BE2C (cell line): ENCODE data around the gene POU3F3.

Experiments
- DNase-seq: peaks from one replicate; pipeline ENCODE4 v3.0.0-alpha.2; 2020
- H3K27me3 ChIP-seq: fragments of 250-450 bp; sonication (Bioruptor Pico); 2 replicates; pipeline ENCODE4 v1.5.1; 2020; ENCODE audit warnings: mild to moderate bottlenecking
- H3K36me3 ChIP-seq: fragments of 250-450 bp; sonication (Bioruptor Pico); 2 replicates; pipeline ENCODE4 v1.5.1; 2020; ENCODE audit warnings: mild to moderate bottlenecking
- H3K4me1 ChIP-seq: fragments of 250-450 bp; sonication (Bioruptor Pico); 2 replicates; pipeline ENCODE4 v1.5.1; 2020
- H3K4me3 ChIP-seq: 2 replicates; pipeline ENCODE4 v1.5.1; 2011; ENCODE audit warnings: low read depth, low read length
- H3K9me3 ChIP-seq: fragments of 250-450 bp; sonication (Bioruptor Pico); 2 replicates; pipeline ENCODE4 v1.5.1; 2020
- CTCF ChIP-seq: IDR thresholded peaks from 2 replicates; pipeline ENCODE4 v1.5.1; 2012; ENCODE audit warnings: mild to moderate bottlenecking, low read depth, low read length

Gene POU3F3

GRCh38 chr2:104867813-104868504 is 14.0 kb downstream of the POU3F3 start:
- Histone ChIP-seq H3K9me3 (no peaks in the 10 kb centered on the region), H3K36me3 (no peaks in the 10 kb centered on the region), H3K4me3 (no peak overlapping the region), H3K4me1 (no peaks in the 10 kb centered on the region), H3K27me3 (peaks cover 92% of the 10 kb centered on the region)
- no peak for TF ChIP-seq CTCF
- no peak for DNase-seq

GRCh38 chr2:104868505-104868866 is 14.6 kb downstream of the POU3F3 start:
- Histone ChIP-seq H3K27me3 (peaks cover 93% of the 10 kb centered on the region), H3K4me1 (no peaks in the 10 kb centered on the region), H3K9me3 (no peaks in the 10 kb centered on the region), H3K36me3 (no peaks in the 10 kb centered on the region), H3K4me3 (no peak overlapping the region)
- TF ChIP-seq CTCF = no peak
- DNase-seq = no peak

GRCh38 chr2:104870100-104870975 is 16.4 kb downstream of the POU3F3 start:
- TF ChIP-seq CTCF = no peak
- no peak for DNase-seq
- H3K27me3 ChIP-seq = peaks cover 76% of the 10 kb centered on the region
- H3K4me3 ChIP-seq = no peak overlapping the region
- no peaks in the 10 kb centered on the region for H3K4me1 ChIP-seq
- H3K36me3 ChIP-seq = no peaks in the 10 kb centered on the region
- no peaks in the 10 kb centered on the region for H3K9me3 ChIP-seq

GRCh38 chr2:104871649-104871971 is 17.7 kb downstream of the POU3F3 start:
- Histone ChIP-seq H3K27me3 (peaks cover 63% of the 10 kb centered on the region), H3K36me3 (no peaks in the 10 kb centered on the region)

DNA sequence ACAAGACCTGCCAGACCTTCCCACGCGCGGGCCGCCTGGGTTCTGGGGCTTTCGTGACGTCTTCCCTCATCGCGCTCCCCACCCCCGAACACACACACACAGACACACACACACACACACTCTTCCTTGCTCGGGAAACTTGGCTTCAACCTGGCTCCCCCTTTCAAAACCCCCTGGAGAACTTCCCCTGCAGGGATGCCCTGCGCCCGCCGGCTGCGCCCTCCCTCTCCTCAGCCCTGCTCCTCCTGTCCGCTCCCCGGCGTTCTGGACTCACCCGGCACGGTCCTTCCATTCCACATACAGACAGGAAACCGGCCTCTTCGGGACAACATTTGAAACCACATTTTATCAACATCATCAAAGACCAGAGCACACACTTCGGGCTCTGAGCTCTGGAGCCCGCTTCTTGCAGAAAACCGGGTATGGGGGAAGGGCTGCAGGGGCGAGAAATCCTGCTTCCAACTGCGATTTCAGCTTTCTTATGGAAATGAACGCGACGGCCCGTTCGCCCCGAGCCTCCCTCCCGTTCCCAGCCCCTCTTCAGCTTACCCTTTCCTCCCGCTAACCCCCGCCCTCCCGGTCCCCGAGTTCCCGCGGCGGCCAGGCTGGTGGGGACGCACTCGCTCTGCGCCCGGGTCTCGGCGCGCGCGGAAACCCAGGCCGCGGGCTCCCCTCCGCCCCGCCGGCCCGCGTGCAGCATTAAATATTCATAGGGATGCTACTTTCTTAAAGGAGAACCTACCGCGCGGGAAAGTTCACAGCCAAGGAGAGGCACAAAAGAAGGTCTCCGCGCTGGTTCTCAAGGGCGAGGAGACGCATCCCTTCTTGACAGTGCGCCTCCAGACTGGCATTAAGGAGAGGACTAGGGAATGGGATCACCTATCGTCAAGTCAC is 18.3 kb downstream of the POU3F3 start:
- Histone ChIP-seq H3K9me3 (no peaks in the 10 kb centered on the region), H3K36me3 (no peaks in the 10 kb centered on the region), H3K4me1 (no peaks in the 10 kb centered on the region), H3K4me3 (no peak overlapping the region), H3K27me3 (peaks cover 57% of the 10 kb centered on the region)
- no peak for DNase-seq
- TF ChIP-seq CTCF = no peak

More at GRCh38 chr2:104871649-104871971, 17.7 kb downstream of the POU3F3 start:
- TF ChIP-seq CTCF = no peak
- Histone ChIP-seq H3K9me3 (no peaks in the 10 kb centered on the region), H3K4me1 (no peaks in the 10 kb centered on the region), H3K4me3 (no peak overlapping the region)
- DNase-seq = no peak
